Endothelial cell of umbilical vein (primary cell): ENCODE measurements around the gene TAF1A. TPM values are rescaled to one million over a fixed set of nuclear protein-coding genes. Genes with fewer than 3 reads are reported as not detected.

Source experiments
- BruUV-seq: library from RNA; stranded (reverse); fragments of 400-500 nt; replicated peaks from 2 replicates; lab custom pipeline; 2021; lab: Mats Ljungman, UMichigan
- CTCF ChIA-PET: fragments of 300-600, 350-600 bp; sonication (Branson Sonifier 250); formaldehyde crosslinking; loops from one replicate; lab custom pipeline; 2021; ENCODE audit warnings: antibody characterized with exemption, inconsistent platforms; lab: Charles Lee
- POLR2A ChIA-PET: fragments of 300-600, 350-600 bp; sonication (Branson Sonifier 250); formaldehyde crosslinking; loops from one replicate; lab custom pipeline; 2021; ENCODE audit warnings: antibody characterized with exemption, inconsistent platforms; lab: Charles Lee
- DNase-seq: peaks from one replicate; pipeline ENCODE4 v3.0.0-alpha.2; 2011; ENCODE audit warnings: low read depth, low spot score
- FAIRE-seq: peaks from 2 replicates; lab custom pipeline; 2011; peaks lifted over from hg19 to GRCh38; lab: Jason Lieb, UNC
- H2AFZ ChIP-seq: 2 replicates; pipeline ENCODE4 v1.6.0; 2012; ENCODE audit warnings: low read depth, low read length, control low read depth, inconsistent platforms
- H3K27ac ChIP-seq: 2 replicates; pipeline ENCODE4 v1.5.1; 2011; ENCODE audit warnings: low read depth, mild to moderate bottlenecking, control low read depth, low read length, moderate library complexity; ENCODE audit not compliant: insufficient read depth
- H3K27me3 ChIP-seq, 2 experiments: 2 replicates each; pipeline versions ENCODE4 v1.6.0 to v1.6.1; 2011; ENCODE audit warnings: low read length in 2 of 2, mixed read lengths in 1 of 2; ENCODE audit not compliant: control insufficient read depth in 2 of 2, insufficient read depth in 2 of 2
- H3K36me3 ChIP-seq, 2 experiments: 2 replicates in 1 of 2; 3 replicates in 1 of 2; pipeline ENCODE4 v1.5.1; 2011; ENCODE audit warnings: low read length in 2 of 2, mild to moderate bottlenecking in 1 of 2, moderate library complexity in 1 of 2; ENCODE audit not compliant: control insufficient read depth in 2 of 2, insufficient read depth in 2 of 2; ENCODE audit errors: extremely low read depth in 1 of 2
- H3K4me1 ChIP-seq: 3 replicates; pipeline ENCODE4 v1.5.1; 2011; ENCODE audit warnings: mild to moderate bottlenecking, low read length; ENCODE audit not compliant: control insufficient read depth, insufficient read depth; ENCODE audit errors: extremely low read depth
- H3K4me2 ChIP-seq: 2 replicates; pipeline ENCODE4 v1.6.1; 2011; ENCODE audit warnings: low read length, control low read depth, mixed read lengths; ENCODE audit not compliant: insufficient read depth
- H3K4me3 ChIP-seq, 3 experiments: fragments of 200-600 bp in 1 of 3; sonication (generic), shearing (Covaris generic) in 1 of 3; replicated peaks in 1 of 3; 2 replicates each; pipeline ENCODE4 v1.5.1; 2011 to 2016; ENCODE audit warnings: control low read depth in 3 of 3, low read length in 3 of 3, mild to moderate bottlenecking in 2 of 3, inconsistent platforms in 1 of 3, low read depth in 1 of 3, moderate library complexity in 1 of 3; ENCODE audit not compliant: insufficient read depth in 1 of 3
- H3K79me2 ChIP-seq: 2 replicates; pipeline ENCODE4 v1.6.0; 2012; ENCODE audit warnings: low read length, inconsistent platforms; ENCODE audit not compliant: control insufficient read depth, insufficient read depth
- H3K9ac ChIP-seq: replicated peaks from 2 replicates; pipeline ENCODE3; 2011; ENCODE audit warnings: low read length, control low read depth; ENCODE audit not compliant: insufficient read depth; ENCODE audit errors: extremely low read depth
- H3K9me1 ChIP-seq: replicated peaks from 3 replicates; pipeline ENCODE4 v1.6.0; 2011; ENCODE audit warnings: mild to moderate bottlenecking, low read length; ENCODE audit not compliant: control insufficient read depth, insufficient read depth; ENCODE audit errors: extremely low read depth
- H3K9me3 ChIP-seq: replicated peaks from 2 replicates; pipeline ENCODE4 v1.5.1; 2012; ENCODE audit warnings: low read length, inconsistent platforms; ENCODE audit not compliant: control insufficient read depth, insufficient read depth
- H4K20me1 ChIP-seq: replicated peaks from 2 replicates; pipeline ENCODE3; 2011; ENCODE audit warnings: mild to moderate bottlenecking, low read length; ENCODE audit not compliant: control insufficient read depth, insufficient read depth; ENCODE audit errors: extremely low read depth
- CTCF ChIP-seq, 2 donors: IDR thresholded peaks; 1 replicate in 1 of 2; 2 replicates in 1 of 2; pipeline ENCODE4 v1.5.1; 2011; ENCODE audit warnings: low read length in 2 of 2, mild to moderate bottlenecking in 2 of 2, moderate library complexity in 2 of 2, control low read depth in 1 of 2, inconsistent platforms in 1 of 2, low read depth in 1 of 2; ENCODE audit not compliant: insufficient read depth in 1 of 2; ENCODE audit errors: extremely low read depth in 1 of 2
- EZH2 ChIP-seq: IDR thresholded peaks from 2 replicates; pipeline ENCODE4 v1.6.1; 2012; ENCODE audit warnings: borderline replicate concordance, low read depth, mild to moderate bottlenecking, moderate library complexity, low read length, inconsistent platforms; ENCODE audit not compliant: severe bottlenecking
- GATA2 ChIP-seq: IDR thresholded peaks from 2 replicates; pipeline ENCODE4 v1.7.0; 2011; ENCODE audit warnings: low read depth, mild to moderate bottlenecking, moderate library complexity, mixed read lengths, low read length; ENCODE audit not compliant: insufficient read length, insufficient read depth
- JUN ChIP-seq: IDR thresholded peaks from 2 replicates; pipeline ENCODE4 v1.6.1; 2011; ENCODE audit warnings: borderline replicate concordance, low read depth; ENCODE audit not compliant: insufficient read length, insufficient read depth
- MAX ChIP-seq: IDR thresholded peaks from 2 replicates; pipeline ENCODE4 v1.6.1; 2011; ENCODE audit not compliant: insufficient read depth, insufficient read length
- MYC ChIP-seq: IDR thresholded peaks from one replicate; pipeline ENCODE4 v1.6.1; 2011; ENCODE audit warnings: mild to moderate bottlenecking, low read depth, low read length
- POLR2A ChIP-seq: IDR thresholded peaks from 2 replicates; pipeline ENCODE4 v1.6.1; 2012; ENCODE audit warnings: low read depth, mild to moderate bottlenecking, control low read depth, low read length
- dilution Hi-C: fragments of 300-500 bp; cut with MboI; formaldehyde crosslinking; loops from one replicate; pipeline ENCODE4 v1.15.0; 2019; ENCODE audit warnings: low sequenced_read_pairs; ENCODE audit not compliant: extremely low pct_ligation_motif_present
- intact Hi-C: fragments of 100-400 bp; cut with micrococcal nuclease; formaldehyde crosslinking; loops from one replicate; pipeline ENCODE4 v1.10.0; 2022
- polyA plus RNA-seq, 4 experiments: library from polyadenylated mRNA; depleted of rRNA in 3 of 4; stranded (reverse) in 3 of 4; unstranded in 1 of 4; fragments of >200 nt; gene quantifications; 2 replicates each; pipeline versions ENCODE4 v1.2.1 to v1.2.3, GENCODE V29; 2011 to 2012; ENCODE audit warnings: missing spikeins in 1 of 4
- total RNA-seq: library from RNA; stranded (reverse); gene quantifications from 2 replicates; pipeline ENCODE4 v1.2.3, GENCODE V29; 2021

Gene TAF1A
- total and polyA plus RNA-seq, 2 donors (not counting 3 experiments of a cell fraction or from before 2014, with no cell fraction given) = 1.3 to 5.3 TPM

GRCh38 chr1:222547944-222548671 lies 41.6 kb downstream of the TAF1A start, which contains the start of gene HHIPL2:
Gene HHIPL2 (minus strand): TSS chr1:222548104. CDS start chr1:222548044, 60 bp downstream.
- no peak for TF ChIP-seq GATA2
- no peak for FAIRE-seq

GRCh38 chr1:222547260-222547614 lies 42.5 kb downstream of the TAF1A start:
- dilution Hi-C loops (no loop called here), intact Hi-C loops (loop anchor here (2.0 kb wide), 1 partner anchor 88 kb away; no protein-coding TSS in a partner anchor)
- no peak overlapping the region for H3K4me2 ChIP-seq
- BruUV-seq = no TSS peak
- ChIA-PET POLR2A (no interaction called here), CTCF (interaction anchor here (0.8 to 1.2 kb wide), 3 partner anchors 14 to 577 kb away, joined by 3 to 4 read pairs (median 4); no protein-coding TSS in a partner anchor)
- no peaks in the 10 kb centered on the region for H4K20me1 ChIP-seq
- H3K4me3 ChIP-seq = no peak overlapping the region
- no peak for DNase-seq
- no peak overlapping the region for H3K27ac ChIP-seq
- no peaks in the 10 kb centered on the region for H3K79me2 ChIP-seq
- no peaks in the 10 kb centered on the region for H3K9me1 ChIP-seq
- H3K4me1 ChIP-seq = no peaks in the 10 kb centered on the region
- H3K9me3 ChIP-seq = no peaks in the 10 kb centered on the region
- TF ChIP-seq CTCF (IDR thresholded peaks at IDR 0.05; ENCODE audit: extremely low read depth in 1 of 2, insufficient read depth in 1 of 2, low read depth in 1 of 2, low read length in 2 of 2) = no peak
- no peak for TF ChIP-seq JUN
- TF ChIP-seq POLR2A = no peak
- no peak for TF ChIP-seq MAX
- no peak for TF ChIP-seq GATA2
- TF ChIP-seq EZH2 = no peak
- no peak for TF ChIP-seq MYC
- H2AFZ ChIP-seq = no peak overlapping the region
- H3K27me3 ChIP-seq = peaks cover 3 to 5% of the 10 kb centered on the region in 2 experiments
- H3K9ac ChIP-seq = no peak overlapping the region
- FAIRE-seq = no peak
- no peaks in the 10 kb centered on the region for H3K36me3 ChIP-seq

More at GRCh38 chr1:222547944-222548671, 41.6 kb downstream of the TAF1A start, which contains the start of gene HHIPL2:
- Histone ChIP-seq H3K4me3 (no peak within 1 kb of the TSS), H3K36me3 (no peaks in the 10 kb centered on the region), H3K9me1 (no peaks in the 10 kb centered on the region), H3K4me1 (no peaks in the 10 kb centered on the region), H2AFZ (no peak within 1 kb of the TSS), H3K27ac (no peak within 1 kb of the TSS), H3K4me2 (no peak within 1 kb of the TSS), H3K79me2 (no peaks in the 10 kb centered on the region), H3K27me3 (peaks cover 3 to 5% of the 10 kb centered on the region in 2 experiments), H4K20me1 (no peaks in the 10 kb centered on the region), H3K9ac (no peak within 1 kb of the TSS), H3K9me3 (no peaks in the 10 kb centered on the region)
- no TSS peak for BruUV-seq
- no peak for DNase-seq
- ChIA-PET POLR2A (no interaction called here), CTCF (no interaction called here)
- intact Hi-C loops (loop anchor here (2.0 kb wide), 1 partner anchor 87 kb away; no protein-coding TSS in a partner anchor), dilution Hi-C loops (no loop called here)
